Stimulated activated CD8-positive, alpha-beta memory T cell treated with anti-CD3 and anti-CD28 coated beads, Interleukin-2, amount 100 ng/mL, for 48 hours (primary cell): ENCODE measurements around the gene CDH4.

Experiments
- DNase-seq, 2 donors: peaks; one replicate each; pipeline ENCODE4 v3.0.0-alpha.2; 2020; ENCODE audit warnings: low read depth in 2 of 2

CDH4 gene

GRCh38 chr20:61560361-61560853 is 308.3 kb downstream of the CDH4 start:
- DNase-seq = no peak

GRCh38 chr20:61561111-61561830 is 309.2 kb downstream of the CDH4 start:
- no peak for DNase-seq

- DNase-seq = no peak
Measured at GRCh38 chr20:61562491-61562890, 310.4 kb downstream of the CDH4 start.

GRCh38 chr20:61562897-61563504 is 310.9 kb downstream of the CDH4 start:
- DNase-seq = no peak

DNA sequence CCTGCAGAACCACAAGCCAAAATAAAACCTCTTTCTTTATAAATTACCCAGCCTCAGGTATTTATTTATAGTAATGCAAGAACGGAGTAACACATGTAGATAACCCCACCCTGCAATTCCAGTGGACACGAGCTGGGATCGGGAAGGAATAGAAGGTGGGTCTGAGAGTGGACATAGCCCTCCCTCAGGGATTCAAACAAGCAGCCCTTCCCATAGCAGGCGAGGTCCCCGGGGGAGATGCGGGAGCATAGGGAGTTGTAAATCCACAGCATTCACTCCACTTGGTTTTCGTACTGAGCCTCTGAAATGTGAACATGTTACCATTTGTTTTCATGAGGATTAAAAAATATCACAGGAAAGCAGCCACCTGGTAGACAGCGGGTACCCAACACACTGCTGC is 312.6 kb downstream of the CDH4 start:
- no peak for DNase-seq

GRCh38 chr20:61565791-61566190 is 313.7 kb downstream of the CDH4 start:
- no peak for DNase-seq

DNA sequence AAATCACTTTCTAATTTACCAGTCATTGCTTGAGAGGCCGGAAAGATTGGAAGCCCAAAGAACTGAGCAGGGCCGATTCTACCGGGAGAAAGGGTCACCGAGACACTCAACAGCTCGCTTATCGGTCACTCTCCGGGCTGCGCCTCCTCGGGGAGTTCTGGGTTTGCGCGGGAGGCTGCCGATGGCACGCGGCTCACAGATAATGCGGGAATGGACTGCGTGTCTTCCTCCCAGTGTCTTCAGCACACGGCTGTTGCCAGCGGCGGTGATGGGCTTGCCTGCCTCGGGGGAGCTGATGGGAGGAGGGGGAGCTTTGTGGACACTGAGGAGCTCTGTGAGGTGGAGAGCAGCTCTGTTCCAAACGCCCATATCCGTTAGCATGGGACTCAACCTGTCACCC is 314.6 kb downstream of the CDH4 start:
- no peak for DNase-seq

DNA sequence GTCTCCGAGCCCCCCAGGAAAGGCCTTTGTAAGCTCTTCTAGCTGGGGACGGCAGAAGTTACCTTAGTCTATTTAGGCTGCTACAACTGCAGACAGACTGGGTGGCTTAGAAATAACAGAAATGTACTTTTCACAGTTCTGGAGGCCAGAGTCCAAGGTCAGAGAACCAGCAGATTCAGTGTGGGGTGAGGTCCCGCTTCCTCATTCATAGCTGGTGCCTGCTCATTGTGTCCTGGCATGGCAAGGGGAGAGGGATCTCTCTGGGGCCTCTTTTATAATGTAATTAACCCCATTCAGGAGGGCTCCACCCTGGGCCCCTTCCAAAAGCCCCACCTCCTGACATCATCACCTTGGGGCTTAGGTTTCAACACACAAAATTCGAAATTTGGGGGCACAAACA is 315.1 kb downstream of the CDH4 start:
- DNase-seq = no peak

GRCh38 chr20:61569825-61570224 is 317.8 kb downstream of the CDH4 start:
- no peak for DNase-seq

- no peak for DNase-seq
Measured at GRCh38 chr20:61570646-61571195, 318.7 kb downstream of the CDH4 start.

- no peak for DNase-seq
Measured at GRCh38 chr20:61571221-61571620, 319.2 kb downstream of the CDH4 start.

- DNase-seq = no peak
Measured at GRCh38 chr20:61571916-61572711, 320.1 kb downstream of the CDH4 start.

DNA sequence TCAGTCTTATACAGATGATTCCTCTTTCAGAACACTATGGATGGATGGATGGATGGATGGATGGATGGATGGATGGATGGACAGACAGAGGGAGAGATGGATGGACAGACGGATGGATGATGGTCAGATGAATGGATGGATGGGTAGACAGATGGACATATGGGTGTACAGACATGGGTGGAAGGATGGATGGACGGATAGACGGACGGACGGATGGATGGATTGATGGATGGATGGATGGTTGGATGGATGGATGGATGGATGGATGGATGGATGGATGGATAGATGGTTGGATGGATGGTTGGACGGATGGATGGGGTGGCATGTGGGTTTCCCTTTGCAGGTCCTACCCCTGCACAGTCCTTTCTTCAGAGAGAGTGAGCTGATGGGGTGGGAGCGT is 320.7 kb downstream of the CDH4 start:
- DNase-seq = no peak

GRCh38 chr20:61573415-61574305 is 321.6 kb downstream of the CDH4 start:
- DNase-seq = no peak

- DNase-seq = no peak
Measured at GRCh38 chr20:61575151-61575937, 323.3 kb downstream of the CDH4 start.

DNA sequence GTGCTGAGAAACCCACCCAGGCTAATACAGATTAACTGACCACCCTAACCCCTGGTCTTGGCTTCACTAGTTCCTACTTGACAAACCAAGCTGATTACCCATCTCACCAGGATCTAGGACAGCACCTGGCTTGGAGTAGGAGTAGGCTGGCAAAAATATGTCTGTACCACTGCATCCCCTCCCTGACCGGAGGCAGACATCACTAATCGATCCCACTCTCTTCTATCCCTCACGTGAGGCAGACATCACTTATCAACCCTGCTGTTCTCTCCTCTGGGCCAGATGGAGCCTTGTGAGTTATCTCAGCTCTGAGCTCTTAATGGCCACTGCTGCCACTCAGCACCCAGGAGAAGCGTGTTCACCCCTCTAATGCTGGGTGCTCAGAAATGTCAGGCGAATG is 324.3 kb downstream of the CDH4 start:
- no peak for DNase-seq

GRCh38 chr20:61577065-61577464 is 325.0 kb downstream of the CDH4 start:
- DNase-seq = no peak

GRCh38 chr20:61579908-61580307 is 327.8 kb downstream of the CDH4 start:
- DNase-seq = no peak

- no peak for DNase-seq
Measured at GRCh38 chr20:61580958-61581824, 329.1 kb downstream of the CDH4 start.

- DNase-seq = no peak
Measured at GRCh38 chr20:61581825-61582188, 329.7 kb downstream of the CDH4 start.
